Prostate gland (tissue), 2 donors: ENCODE measurements around the gene APOL3.

Source experiments
- CTCF ChIP-seq, 4 experiments: fragments of 200-600 bp in 2 of 4; fragments of 450-650 bp in 2 of 4; sonication (generic) in 2 of 4; IDR thresholded peaks; 1 replicate in 3 of 4; 2 replicates in 1 of 4; pipeline ENCODE4 v1.5.1; 2016 to 2019; ENCODE audit warnings: antibody characterized with exemption in 4 of 4, mild to moderate bottlenecking in 2 of 4, moderate library complexity in 2 of 4
- POLR2A ChIP-seq: fragments of 450-650 bp; IDR thresholded peaks from one replicate; pipeline ENCODE4 v1.6.1; 2016; ENCODE audit warnings: antibody characterized with exemption, mild to moderate bottlenecking

GRCh38 chr22:36107436-36107835 lies 53.1 kb downstream of the APOL3 start:
- no peak for TF ChIP-seq POLR2A
- TF ChIP-seq CTCF (IDR thresholded peaks at IDR 0.05), result no peak
